HT1080 (cell line): ENCODE results near the gene CNOT6L. TPM values are rescaled to one million over a fixed set of nuclear protein-coding genes. Genes with fewer than 3 reads are reported as not detected.
"Not testable (repeated sequence)": the region's sequence is repeated elsewhere in the genome, so short reads cannot be mapped to it uniquely, and the experiment has no call there.

Experiments
- DNase-seq: peaks from one replicate; pipeline ENCODE4 v3.0.0-alpha.2; 2015; ENCODE audit warnings: low read depth
- total RNA-seq: library from RNA; depleted of rRNA; stranded (reverse); fragments of >200 nt; shearing (Covaris generic); gene quantifications from 2 replicates; pipeline ENCODE4 v1.2.3, GENCODE V29; 2014

Gene CNOT6L
- total RNA-seq, 1 experiment from 2014 or later = 7.6 TPM

GRCh38 chr4:77782102-77782835 lies 36.9 kb downstream of the CNOT6L start:
- DNase-seq = no peak

- not testable (repeated sequence) for DNase-seq
Observed at GRCh38 chr4:77780762-77781161, 38.4 kb downstream of the CNOT6L start.

- no peak for DNase-seq
Observed at GRCh38 chr4:77777135-77777807, 41.9 kb downstream of the CNOT6L start.

- DNase-seq = no peak
Observed at GRCh38 chr4:77776182-77777134, 42.7 kb downstream of the CNOT6L start.

GRCh38 chr4:77773101-77773500 lies 46.1 kb downstream of the CNOT6L start:
- no peak for DNase-seq

GRCh38 chr4:77771566-77771965 lies 47.6 kb downstream of the CNOT6L start:
- DNase-seq = no peak

- DNase-seq = no peak
Observed at GRCh38 chr4:77765720-77766119, 53.4 kb downstream of the CNOT6L start.

- no peak for DNase-seq
Observed at GRCh38 chr4:77762531-77762930, 56.6 kb downstream of the CNOT6L start.

GRCh38 chr4:77761595-77761994 lies 57.6 kb downstream of the CNOT6L start:
- DNase-seq = no peak

- DNase-seq = no peak
Observed at GRCh38 chr4:77758804-77759203, 60.4 kb downstream of the CNOT6L start.

- no peak for DNase-seq
Observed at GRCh38 chr4:77751764-77752163, 67.4 kb downstream of the CNOT6L start.

GRCh38 chr4:77745792-77746191 lies 73.4 kb downstream of the CNOT6L start:
- no peak for DNase-seq

- DNase-seq = no peak
Observed at GRCh38 chr4:77742054-77742453, 77.1 kb downstream of the CNOT6L start.

GRCh38 chr4:77740480-77740879 lies 78.7 kb downstream of the CNOT6L start:
- DNase-seq = no peak

GRCh38 chr4:77734928-77735327 lies 84.2 kb downstream of the CNOT6L start:
- peak; percentile 87 for DNase-seq

- DNase-seq = no peak
Observed at GRCh38 chr4:77731656-77732055, 87.5 kb downstream of the CNOT6L start.

GRCh38 chr4:77728420-77728819 lies 90.7 kb downstream of the CNOT6L start:
- no peak for DNase-seq

GRCh38 chr4:77721073-77721472 lies 98.1 kb downstream of the CNOT6L start:
- DNase-seq = no peak

- not testable (repeated sequence) for DNase-seq
Observed at GRCh38 chr4:77718500-77718899, 100.7 kb downstream of the CNOT6L start.

- DNase-seq = no peak
Observed at GRCh38 chr4:77715414-77716290, 103.5 kb downstream of the CNOT6L start.

GRCh38 chr4:77714514-77714913 lies 104.7 kb downstream of the CNOT6L start:
- DNase-seq = no peak
